DND-41 (cell line): ENCODE measurements around the gene ARSA.

Experiments
- ATAC-seq: fragments of 200-7000 bp; cut with Tn5 transposase; 3 replicates; pipeline ENCODE4 v1.9.1; 2021; ENCODE audit warnings: low read depth; ENCODE audit not compliant: insufficient read depth
- DNase-seq: peaks from one replicate; pipeline ENCODE4 v3.0.0-alpha.2; 2020
- H2AFZ ChIP-seq: 2 replicates; pipeline ENCODE4 v1.6.0; 2012; ENCODE audit warnings: low read depth, low read length
- H3K27ac ChIP-seq: 2 replicates; pipeline ENCODE4 v1.5.1; 2012; ENCODE audit warnings: low read length, inconsistent platforms
- H3K27me3 ChIP-seq: fragments of 200-600 bp; sonication (generic); 2 replicates; pipeline ENCODE4 v1.6.0; 2012; ENCODE audit warnings: low read length, mild to moderate bottlenecking, inconsistent platforms; ENCODE audit not compliant: insufficient read depth, poor library complexity
- H3K36me3 ChIP-seq: 2 replicates; pipeline ENCODE4 v1.5.1; 2012; ENCODE audit warnings: low read length, inconsistent platforms; ENCODE audit not compliant: insufficient read depth
- H3K4me1 ChIP-seq: 2 replicates; pipeline ENCODE4 v1.5.1; 2012; ENCODE audit warnings: mild to moderate bottlenecking, low read length; ENCODE audit not compliant: insufficient read depth
- H3K4me2 ChIP-seq: 2 replicates; pipeline ENCODE4 v1.6.0; 2012; ENCODE audit warnings: mild to moderate bottlenecking, moderate library complexity, low read length, inconsistent platforms; ENCODE audit not compliant: insufficient read depth
- H3K4me3 ChIP-seq, 2 experiments: fragments of 200-600 bp in 1 of 2; shearing (Covaris generic) in 1 of 2; 2 replicates each; pipeline ENCODE4 v1.5.1; 2012 to 2016; ENCODE audit warnings: inconsistent platforms in 2 of 2, low read length in 2 of 2, mild to moderate bottlenecking in 2 of 2, low read depth in 1 of 2, moderate library complexity in 1 of 2
- H3K79me2 ChIP-seq: 2 replicates; pipeline ENCODE4 v1.6.0; 2012; ENCODE audit warnings: low read length, inconsistent platforms; ENCODE audit not compliant: insufficient read depth
- H3K9ac ChIP-seq: 2 replicates; pipeline ENCODE4 v1.6.0; 2012; ENCODE audit warnings: low read depth, mild to moderate bottlenecking, inconsistent platforms, low read length, moderate library complexity
- H3K9me3 ChIP-seq: 2 replicates; pipeline ENCODE4 v1.5.1; 2012; ENCODE audit warnings: low read length, moderate library complexity, mild to moderate bottlenecking, inconsistent platforms; ENCODE audit not compliant: insufficient read depth, severe bottlenecking
- H4K20me1 ChIP-seq: 2 replicates; pipeline ENCODE4 v1.6.0; 2012; ENCODE audit warnings: low read length; ENCODE audit not compliant: insufficient read depth
- EZH2 ChIP-seq: IDR thresholded peaks from 3 replicates; pipeline ENCODE4 v1.6.1; 2012; ENCODE audit warnings: borderline replicate concordance, low read depth, mild to moderate bottlenecking, moderate library complexity, low read length, inconsistent platforms; ENCODE audit not compliant: severe bottlenecking
- TF ChIP-seq, protein P1 (sequence below): IDR thresholded peaks from 2 replicates; pipeline ENCODE4 v1.5.1; 2012; ENCODE audit warnings: borderline replicate concordance, low read length, moderate library complexity, mild to moderate bottlenecking; ENCODE audit not compliant: poor library complexity, severe bottlenecking; ENCODE audit errors: extremely low read depth

ARSA gene

DNA sequence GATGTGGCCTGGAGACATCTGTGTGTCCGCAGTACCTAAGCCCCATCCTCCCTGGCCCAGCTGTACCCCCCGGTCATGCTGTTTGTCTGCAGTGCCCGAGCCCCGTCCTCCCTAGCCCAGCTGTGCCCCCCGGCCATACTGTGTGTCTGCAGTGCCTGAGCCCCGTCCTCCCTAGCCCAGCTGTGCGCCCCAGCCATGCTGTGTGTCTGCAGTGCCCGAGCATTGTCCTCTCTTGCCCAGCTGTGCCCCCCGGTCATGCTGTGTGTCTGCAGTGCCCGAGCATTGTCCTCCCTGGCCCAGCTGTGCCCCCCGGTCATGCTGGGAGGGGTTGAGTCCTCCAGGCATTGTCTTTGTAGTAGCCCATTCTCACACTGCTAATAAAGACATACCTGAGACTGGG lies 7.6 kb upstream of the ARSA start:
- H3K4me2 ChIP-seq, result no peak overlapping the region
- no peak overlapping the region for H3K9ac ChIP-seq
- H3K4me1 ChIP-seq, result no peaks in the 10 kb centered on the region
- no peak overlapping the region for H2AFZ ChIP-seq
- DNase-seq (no peak), ATAC-seq (no peak)
- H3K27ac ChIP-seq, result no peak overlapping the region
- H3K4me3 ChIP-seq, result no peak overlapping the region
- TF ChIP-seq EZH2, result no peak
- TF ChIP-seq, protein P1, sequence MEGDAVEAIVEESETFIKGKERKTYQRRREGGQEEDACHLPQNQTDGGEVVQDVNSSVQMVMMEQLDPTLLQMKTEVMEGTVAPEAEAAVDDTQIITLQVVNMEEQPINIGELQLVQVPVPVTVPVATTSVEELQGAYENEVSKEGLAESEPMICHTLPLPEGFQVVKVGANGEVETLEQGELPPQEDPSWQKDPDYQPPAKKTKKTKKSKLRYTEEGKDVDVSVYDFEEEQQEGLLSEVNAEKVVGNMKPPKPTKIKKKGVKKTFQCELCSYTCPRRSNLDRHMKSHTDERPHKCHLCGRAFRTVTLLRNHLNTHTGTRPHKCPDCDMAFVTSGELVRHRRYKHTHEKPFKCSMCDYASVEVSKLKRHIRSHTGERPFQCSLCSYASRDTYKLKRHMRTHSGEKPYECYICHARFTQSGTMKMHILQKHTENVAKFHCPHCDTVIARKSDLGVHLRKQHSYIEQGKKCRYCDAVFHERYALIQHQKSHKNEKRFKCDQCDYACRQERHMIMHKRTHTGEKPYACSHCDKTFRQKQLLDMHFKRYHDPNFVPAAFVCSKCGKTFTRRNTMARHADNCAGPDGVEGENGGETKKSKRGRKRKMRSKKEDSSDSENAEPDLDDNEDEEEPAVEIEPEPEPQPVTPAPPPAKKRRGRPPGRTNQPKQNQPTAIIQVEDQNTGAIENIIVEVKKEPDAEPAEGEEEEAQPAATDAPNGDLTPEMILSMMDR, result no peak
- H3K79me2 ChIP-seq, result no peaks in the 10 kb centered on the region
- H4K20me1 ChIP-seq, result no peaks in the 10 kb centered on the region
- H3K36me3 ChIP-seq, result no peaks in the 10 kb centered on the region
- no peaks in the 10 kb centered on the region for H3K9me3 ChIP-seq
- no peaks in the 10 kb centered on the region for H3K27me3 ChIP-seq

DNA sequence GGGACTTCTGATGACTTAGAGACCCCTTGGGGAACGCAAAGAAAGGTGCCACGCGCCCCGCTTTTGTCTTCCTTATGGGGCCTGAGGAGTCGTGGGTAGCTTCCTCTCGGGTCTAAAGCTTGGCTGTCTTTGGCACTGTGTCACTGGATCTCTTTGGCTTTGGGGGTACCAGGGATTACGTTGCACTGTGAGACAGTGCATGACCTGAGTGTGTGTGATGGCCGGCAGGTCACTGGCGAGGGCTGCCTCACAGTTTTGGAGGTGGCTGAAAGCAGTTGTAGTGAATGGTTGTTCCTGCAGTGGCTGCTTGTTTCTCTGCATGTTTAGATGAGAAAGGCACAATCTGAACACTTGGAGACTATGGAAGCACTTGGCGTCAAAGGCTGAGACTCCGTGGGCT lies 5.8 kb upstream of the ARSA start:
- H2AFZ ChIP-seq, result no peak overlapping the region
- TF ChIP-seq, protein P1, result no peak
- H3K4me2 ChIP-seq, result no peak overlapping the region
- H3K36me3 ChIP-seq, result no peaks in the 10 kb centered on the region
- ATAC-seq (no peak), DNase-seq (no peak)
- no peak overlapping the region for H3K27ac ChIP-seq
- H3K4me1 ChIP-seq, result peaks cover 4% of the 10 kb centered on the region
- no peak overlapping the region for H3K9ac ChIP-seq
- no peaks in the 10 kb centered on the region for H3K79me2 ChIP-seq
- H3K4me3 ChIP-seq, result no peak overlapping the region
- H4K20me1 ChIP-seq, result no peaks in the 10 kb centered on the region
- H3K9me3 ChIP-seq, result no peaks in the 10 kb centered on the region
- no peaks in the 10 kb centered on the region for H3K27me3 ChIP-seq

DNA sequence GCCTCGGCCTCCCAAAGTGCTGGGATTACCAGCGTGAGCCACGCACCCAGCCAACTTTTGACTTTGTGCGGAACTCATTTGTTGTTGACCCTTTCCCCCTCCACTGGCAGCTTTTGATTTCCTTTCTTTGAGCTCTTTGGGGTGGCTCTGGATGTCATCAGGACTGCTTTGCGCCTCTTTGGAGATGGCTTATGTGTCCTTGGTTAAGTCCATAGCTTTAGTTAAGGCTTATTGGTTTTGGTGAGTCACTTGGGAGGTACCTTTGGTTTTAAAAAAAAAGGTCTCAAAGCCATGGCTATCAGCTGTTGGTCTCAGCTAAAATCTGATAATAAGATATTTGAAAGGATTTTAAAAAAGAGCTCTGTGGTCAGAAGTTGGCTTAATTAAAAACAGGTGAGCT lies 5.1 kb upstream of the ARSA start:
- TF ChIP-seq, protein P1, result no peak
- no peak for TF ChIP-seq EZH2

DNA sequence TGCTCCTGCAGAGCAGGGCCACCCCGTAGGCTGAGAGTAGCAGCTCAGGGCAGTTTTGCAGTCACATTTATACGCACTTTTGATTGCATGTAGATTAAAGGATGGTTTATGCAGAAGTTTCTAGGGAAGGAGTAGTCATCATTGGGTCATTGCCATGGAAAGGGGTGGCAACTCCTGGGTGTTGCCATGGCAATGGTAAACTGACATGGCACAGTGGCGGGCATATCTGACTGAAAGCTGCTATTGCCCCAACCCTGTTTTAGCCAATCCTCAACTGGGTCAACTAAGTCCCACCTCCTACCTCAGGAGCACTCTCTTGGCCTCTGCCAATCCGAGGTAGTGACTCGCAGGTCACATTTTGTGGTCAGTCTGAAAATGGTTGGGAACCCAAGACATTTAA lies 2.4 kb upstream of the ARSA start:
- Histone ChIP-seq H3K27ac (no peak overlapping the region), H3K9ac (no peak overlapping the region), H3K9me3 (no peaks in the 10 kb centered on the region), H3K27me3 (no peaks in the 10 kb centered on the region), H3K36me3 (peaks cover 14% of the 10 kb centered on the region), H3K4me1 (peaks cover 24% of the 10 kb centered on the region), H2AFZ (no peak overlapping the region), H3K4me2 (no peak overlapping the region), H3K79me2 (peaks cover 22% of the 10 kb centered on the region), H3K4me3 (no peak overlapping the region), H4K20me1 (no peaks in the 10 kb centered on the region)
- DNase-seq (no peak), ATAC-seq (no peak)
- no peak for TF ChIP-seq EZH2
- TF ChIP-seq, protein P1, result no peak

More for the DNA sequence above, 5.1 kb upstream of the ARSA start:
- DNase-seq (no peak), ATAC-seq (no peak)
- no peak overlapping the region for H3K4me3 ChIP-seq
- H3K4me1 ChIP-seq, result peaks cover 8% of the 10 kb centered on the region
- H3K27me3 ChIP-seq, result no peaks in the 10 kb centered on the region
- H3K9ac ChIP-seq, result no peak overlapping the region
- H3K36me3 ChIP-seq, result no peaks in the 10 kb centered on the region
- no peak overlapping the region for H3K4me2 ChIP-seq
- H4K20me1 ChIP-seq, result no peaks in the 10 kb centered on the region
- no peak overlapping the region for H2AFZ ChIP-seq
- no peaks in the 10 kb centered on the region for H3K9me3 ChIP-seq
- H3K79me2 ChIP-seq, result peaks cover 6% of the 10 kb centered on the region
- no peak overlapping the region for H3K27ac ChIP-seq
